Keratinocyte (primary cell): Measurements from ENCODE around the gene PRG3. TPM values are rescaled to one million over a fixed set of nuclear protein-coding genes. Genes with fewer than 3 reads are reported as not detected.
"Not testable (repeated sequence)": the region's sequence is repeated elsewhere in the genome, so short reads cannot be mapped to it uniquely, and the experiment has no call there.

Source experiments
- DNase-seq: peaks from one replicate; pipeline ENCODE4 v3.0.0-alpha.2; 2011; ENCODE audit warnings: low read depth, missing footprints, low spot score
- FAIRE-seq: peaks from 2 replicates; lab custom pipeline; 2011; peaks lifted over from hg19 to GRCh38; lab: Jason Lieb, UNC
- H2AFZ ChIP-seq: 2 replicates; pipeline ENCODE4 v1.6.0; 2012; ENCODE audit warnings: low read length, control low read depth, inconsistent platforms; ENCODE audit not compliant: control insufficient read depth
- H3K27ac ChIP-seq: 2 replicates; pipeline ENCODE4 v1.5.1; 2011; ENCODE audit warnings: low read length; ENCODE audit not compliant: control insufficient read depth, insufficient read depth
- H3K27me3 ChIP-seq: 3 replicates; pipeline ENCODE4 v1.6.0; 2011; ENCODE audit warnings: low read length; ENCODE audit not compliant: control insufficient read depth, insufficient read depth; ENCODE audit errors: extremely low read depth
- H3K36me3 ChIP-seq, 2 experiments: 2 replicates in 1 of 2; 3 replicates in 1 of 2; pipeline ENCODE4 v1.5.1; 2011; ENCODE audit warnings: low read length in 2 of 2, mild to moderate bottlenecking in 1 of 2; ENCODE audit not compliant: control insufficient read depth in 2 of 2, insufficient read depth in 2 of 2; ENCODE audit errors: extremely low read depth in 1 of 2
- H3K4me1 ChIP-seq: 3 replicates; pipeline ENCODE4 v1.5.1; 2011; ENCODE audit warnings: low read length; ENCODE audit not compliant: control insufficient read depth, insufficient read depth; ENCODE audit errors: extremely low read depth
- H3K4me2 ChIP-seq: 3 replicates; pipeline ENCODE4 v1.6.0; 2011; ENCODE audit warnings: low read depth, low read length; ENCODE audit not compliant: control insufficient read depth, insufficient read depth; ENCODE audit errors: extremely low read depth
- H3K4me3 ChIP-seq, 3 experiments: fragments of 200-600 bp in 1 of 3; sonication (generic) in 1 of 3; 2 replicates in 2 of 3; 3 replicates in 1 of 3; pipeline ENCODE4 v1.5.1; 2011 to 2016; ENCODE audit warnings: low read length in 3 of 3, mild to moderate bottlenecking in 3 of 3, control low read depth in 2 of 3, inconsistent platforms in 1 of 3, low read depth in 1 of 3, mixed read lengths in 1 of 3, mixed run types in 1 of 3, moderate library complexity in 1 of 3; ENCODE audit not compliant: control insufficient read depth in 2 of 3, insufficient read depth in 2 of 3; ENCODE audit errors: extremely low read depth in 1 of 3
- H3K79me2 ChIP-seq: 2 replicates; pipeline ENCODE4 v1.6.0; 2012; ENCODE audit warnings: low read length; ENCODE audit not compliant: control insufficient read depth, insufficient read depth
- H3K9ac ChIP-seq: 3 replicates; pipeline ENCODE4 v1.6.0; 2011; ENCODE audit warnings: low read length; ENCODE audit not compliant: control insufficient read depth, insufficient read depth; ENCODE audit errors: extremely low read depth
- H3K9me1 ChIP-seq: 3 replicates; pipeline ENCODE4 v1.6.0; 2011; ENCODE audit warnings: low read length; ENCODE audit not compliant: control insufficient read depth, insufficient read depth; ENCODE audit errors: extremely low read depth
- H3K9me3 ChIP-seq: 2 replicates; pipeline ENCODE4 v1.5.1; 2012; ENCODE audit warnings: low read depth, low read length; ENCODE audit not compliant: control insufficient read depth
- H4K20me1 ChIP-seq: 3 replicates; pipeline ENCODE4 v1.6.0; 2011; ENCODE audit warnings: low read length; ENCODE audit not compliant: control insufficient read depth, insufficient read depth; ENCODE audit errors: extremely low read depth
- CTCF ChIP-seq, 3 experiments: IDR thresholded peaks in 1 of 3; conservative IDR thresholded peaks in 1 of 3; optimal IDR thresholded peaks in 1 of 3; 2 replicates in 2 of 3; 3 replicates in 1 of 3; pipeline versions ENCODE3 to v1.5.1; 2011; ENCODE audit warnings: low read length in 3 of 3, mild to moderate bottlenecking in 3 of 3, moderate library complexity in 2 of 3, control low read depth in 1 of 3, inconsistent platforms in 1 of 3; ENCODE audit not compliant: insufficient read depth in 2 of 3; ENCODE audit errors: extremely low read depth in 1 of 3
- EZH2 ChIP-seq: IDR thresholded peaks from one replicate; pipeline ENCODE4 v1.6.1; 2012; ENCODE audit warnings: inconsistent platforms, mild to moderate bottlenecking, low read length, moderate library complexity
- dilution Hi-C: fragments of 300-500 bp; cut with MboI; formaldehyde crosslinking; loops from one replicate; pipeline ENCODE4 v1.7.0; 2020; ENCODE audit warnings: low sequenced_read_pairs; ENCODE audit not compliant: extremely low pct_ligation_motif_present
- polyA plus RNA-seq, 5 experiments: library from polyadenylated mRNA; depleted of rRNA in 3 of 5; stranded (reverse) in 3 of 5; stranded (forward) in 1 of 5; unstranded in 1 of 5; fragments of >200 nt; gene quantifications; 1 replicate in 1 of 5; 2 replicates in 3 of 5; 3 replicates in 1 of 5; pipeline versions ENCODE4 v1.2.1 to v1.2.3, GENCODE V29; 2011 to 2012; ENCODE audit warnings: missing spikeins in 2 of 5, low read depth in 1 of 5, low replicate concordance in 1 of 5

PRG3 gene
- polyA plus RNA-seq, 1 donor (not counting 4 experiments of a cell fraction or from before 2014, with no cell fraction given): not detected

GRCh38 chr11:57363131-57364080, 17.5 kb downstream of the PRG3 start:
- dilution Hi-C loops: no loop called here

GRCh38 chr11:57361926-57362325, 19.0 kb downstream of the PRG3 start:
- no peaks in the 10 kb centered on the region for H4K20me1 ChIP-seq
- no peak overlapping the region for H2AFZ ChIP-seq
- TF ChIP-seq EZH2 (no peak), CTCF (optimal IDR thresholded peaks at IDR 0.05 in 1 of 3, IDR thresholded peaks at IDR 0.05 in 1 of 3, conservative IDR thresholded peaks at IDR 0.05 in 1 of 3; ENCODE audit: extremely low read depth in 1 of 3, insufficient read depth in 2 of 3, low read length in 3 of 3) (no peak)
- FAIRE-seq (no peak), DNase-seq (no peak)
- H3K4me1 ChIP-seq: peaks cover 15% of the 10 kb centered on the region
- H3K27me3 ChIP-seq: no peaks in the 10 kb centered on the region
- no peaks in the 10 kb centered on the region for H3K9me3 ChIP-seq
- H3K9ac ChIP-seq: no peak overlapping the region
- H3K36me3 ChIP-seq: no peaks in the 10 kb centered on the region
- dilution Hi-C loops: no loop called here
- no peaks in the 10 kb centered on the region for H3K79me2 ChIP-seq
- H3K9me1 ChIP-seq: no peaks in the 10 kb centered on the region
- no peak overlapping the region for H3K4me3 ChIP-seq
- no peak overlapping the region for H3K27ac ChIP-seq
- H3K4me2 ChIP-seq: no peak overlapping the region

More at GRCh38 chr11:57363131-57364080, 17.5 kb downstream of the PRG3 start:
- Histone ChIP-seq H3K27me3 (no peaks in the 10 kb centered on the region), H3K27ac (no peak overlapping the region), H3K9me3 (no peaks in the 10 kb centered on the region), H2AFZ (no peak overlapping the region), H4K20me1 (no peaks in the 10 kb centered on the region), H3K79me2 (no peaks in the 10 kb centered on the region), H3K9ac (no peak overlapping the region), H3K36me3 (no peaks in the 10 kb centered on the region), H3K4me1 (peaks cover 13% of the 10 kb centered on the region), H3K4me2 (no peak overlapping the region), H3K9me1 (no peaks in the 10 kb centered on the region), H3K4me3 (no peak overlapping the region)
- DNase-seq: no peak
- no peak for FAIRE-seq
- TF ChIP-seq CTCF (optimal IDR thresholded peaks at IDR 0.05 in 1 of 3, IDR thresholded peaks at IDR 0.05 in 1 of 3, conservative IDR thresholded peaks at IDR 0.05 in 1 of 3; ENCODE audit: extremely low read depth in 1 of 3, insufficient read depth in 2 of 3, low read length in 3 of 3): no peak
- no peak for TF ChIP-seq EZH2

- H3K27me3 ChIP-seq, H3K9me3 ChIP-seq, dilution Hi-C loops, H2AFZ ChIP-seq, H3K4me2 ChIP-seq, H3K79me2 ChIP-seq, DNase-seq, H4K20me1 ChIP-seq, FAIRE-seq, H3K9ac ChIP-seq, H3K4me3 ChIP-seq, H3K27ac ChIP-seq, H3K36me3 ChIP-seq, H3K9me1 ChIP-seq: not testable (repeated sequence)
- peaks cover 17% of the 10 kb centered on the region for H3K4me1 ChIP-seq
Observed at GRCh38 chr11:57361420-57361819, 19.5 kb downstream of the PRG3 start.
